Neural crest cell (in vitro differentiated cells): ENCODE data around the gene SNCB. TPM values are rescaled to one million over a fixed set of nuclear protein-coding genes. Genes with fewer than 3 reads are reported as not detected.

ENCODE experiments used
- DNase-seq: peaks from one replicate; pipeline ENCODE4 v3.0.0; 2021; ENCODE audit warnings: low read depth, mixed read lengths, low spot score
- H3K27ac Mint-ChIP-seq: one replicate; pipeline ENCODE4 v1.8.0; 2021; ENCODE audit warnings: mild to moderate bottlenecking, mixed read lengths; ENCODE audit not compliant: unreplicated experiment
- H3K27me3 Mint-ChIP-seq: 2 replicates; pipeline ENCODE4 v1.8.0; 2021; ENCODE audit warnings: low read depth, mild to moderate bottlenecking, mixed read lengths
- H3K36me3 Mint-ChIP-seq: 2 replicates; pipeline ENCODE4 v1.8.0; 2021; ENCODE audit warnings: low read depth, mild to moderate bottlenecking, mixed read lengths
- H3K4me1 Mint-ChIP-seq: 2 replicates; pipeline ENCODE4 v1.8.0; 2021; ENCODE audit warnings: mixed read lengths
- H3K4me3 Mint-ChIP-seq: one replicate; pipeline ENCODE4 v1.8.0; 2021; ENCODE audit warnings: mild to moderate bottlenecking, mixed read lengths
- H3K9me3 Mint-ChIP-seq: 2 replicates; pipeline ENCODE4 v1.8.0; 2021; ENCODE audit warnings: mixed read lengths
- total RNA-seq: library from RNA; stranded (reverse); gene quantifications from 2 replicates; pipeline ENCODE4 v1.2.1, GENCODE V29; 2021
- TF ChIP-seq, protein P1 (sequence below): fragments of 200-600 bp; sonication (generic); conservative IDR thresholded peaks from 2 replicates; pipeline ENCODE4 v1.5.0; 2021; ENCODE audit warnings: antibody characterized with exemption, mild to moderate bottlenecking

The SNCB gene
- total RNA-seq, 1 donor from 2014 or later, result 0.40 TPM

DNA sequence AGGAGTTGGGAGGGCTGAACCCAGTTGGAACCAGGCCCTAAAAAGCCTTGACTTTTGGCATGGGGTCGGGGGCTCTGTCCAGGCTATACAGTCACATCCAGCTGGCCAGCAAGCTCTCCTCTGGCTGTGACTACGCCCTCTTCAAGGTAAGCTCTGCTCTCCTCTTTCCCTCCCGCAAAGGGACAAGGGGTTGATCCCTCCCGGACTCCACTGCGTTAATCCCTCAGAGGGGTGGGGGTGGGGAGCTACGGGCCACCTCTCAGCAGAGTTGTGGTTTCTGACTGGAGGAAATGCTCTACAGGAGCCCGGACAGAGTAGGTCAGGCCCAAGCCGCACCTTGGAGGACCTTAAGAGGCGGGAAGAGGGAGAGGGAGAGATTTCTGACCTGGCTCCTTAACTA is 14.0 kb upstream of the SNCB start:
- H3K36me3 Mint-ChIP-seq, result no peaks in the 10 kb centered on the region
- no peak overlapping the region for H3K4me3 Mint-ChIP-seq
- peaks cover 17% of the 10 kb centered on the region for H3K4me1 Mint-ChIP-seq

DNA sequence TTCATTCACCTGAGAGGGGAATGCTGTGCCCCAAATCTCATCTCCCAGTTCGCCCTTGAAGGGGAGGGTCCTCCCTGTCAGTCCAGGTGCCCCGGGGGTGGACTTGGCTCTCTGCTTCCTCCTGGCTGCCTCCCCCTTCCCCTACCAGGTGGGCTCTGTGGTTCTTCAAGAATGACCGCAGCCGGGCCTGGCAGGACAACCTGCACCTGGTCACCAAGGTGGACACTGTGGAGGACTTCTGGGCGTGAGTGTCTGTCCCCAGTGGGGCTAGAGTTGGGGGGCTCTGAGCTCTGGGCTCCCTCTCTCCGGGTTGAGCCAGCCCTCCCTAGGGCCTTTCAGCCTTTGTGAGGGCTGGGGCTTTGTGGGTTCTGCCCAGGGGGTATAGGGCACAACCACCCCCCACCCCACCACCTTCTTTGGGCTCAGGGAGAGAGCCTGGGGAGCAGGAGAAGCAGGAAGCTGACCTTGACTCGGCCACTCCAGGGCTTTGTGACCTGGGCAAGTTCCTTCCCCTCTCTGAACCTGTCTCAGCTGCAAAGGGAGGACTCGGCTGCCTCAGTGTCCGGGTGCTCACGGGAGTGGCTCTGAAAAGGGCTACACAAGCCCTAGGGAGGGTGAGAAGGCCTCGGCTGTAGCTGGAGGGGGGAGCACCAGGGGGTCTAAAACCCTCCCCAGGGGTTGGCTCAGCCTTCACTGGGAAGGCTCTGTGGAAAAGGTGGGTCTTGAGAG is 13.3 kb upstream of the SNCB start:
- H3K27me3 Mint-ChIP-seq, result peaks cover 3% of the 10 kb centered on the region
- H3K4me3 Mint-ChIP-seq, result no peak overlapping the region
- H3K9me3 Mint-ChIP-seq, result no peaks in the 10 kb centered on the region
- DNase-seq, result no peak
- peaks cover 12% of the 10 kb centered on the region for H3K4me1 Mint-ChIP-seq
- TF ChIP-seq, protein P1, sequence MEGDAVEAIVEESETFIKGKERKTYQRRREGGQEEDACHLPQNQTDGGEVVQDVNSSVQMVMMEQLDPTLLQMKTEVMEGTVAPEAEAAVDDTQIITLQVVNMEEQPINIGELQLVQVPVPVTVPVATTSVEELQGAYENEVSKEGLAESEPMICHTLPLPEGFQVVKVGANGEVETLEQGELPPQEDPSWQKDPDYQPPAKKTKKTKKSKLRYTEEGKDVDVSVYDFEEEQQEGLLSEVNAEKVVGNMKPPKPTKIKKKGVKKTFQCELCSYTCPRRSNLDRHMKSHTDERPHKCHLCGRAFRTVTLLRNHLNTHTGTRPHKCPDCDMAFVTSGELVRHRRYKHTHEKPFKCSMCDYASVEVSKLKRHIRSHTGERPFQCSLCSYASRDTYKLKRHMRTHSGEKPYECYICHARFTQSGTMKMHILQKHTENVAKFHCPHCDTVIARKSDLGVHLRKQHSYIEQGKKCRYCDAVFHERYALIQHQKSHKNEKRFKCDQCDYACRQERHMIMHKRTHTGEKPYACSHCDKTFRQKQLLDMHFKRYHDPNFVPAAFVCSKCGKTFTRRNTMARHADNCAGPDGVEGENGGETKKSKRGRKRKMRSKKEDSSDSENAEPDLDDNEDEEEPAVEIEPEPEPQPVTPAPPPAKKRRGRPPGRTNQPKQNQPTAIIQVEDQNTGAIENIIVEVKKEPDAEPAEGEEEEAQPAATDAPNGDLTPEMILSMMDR, result no peak
- no peak overlapping the region for H3K27ac Mint-ChIP-seq
- no peaks in the 10 kb centered on the region for H3K36me3 Mint-ChIP-seq

More for the DNA sequence above, 14.0 kb upstream of the SNCB start:
- H3K27me3 Mint-ChIP-seq, result no peaks in the 10 kb centered on the region
- no peaks in the 10 kb centered on the region for H3K9me3 Mint-ChIP-seq
- TF ChIP-seq, protein P1, result no peak
- H3K27ac Mint-ChIP-seq, result no peak overlapping the region
- DNase-seq, result no peak

DNA sequence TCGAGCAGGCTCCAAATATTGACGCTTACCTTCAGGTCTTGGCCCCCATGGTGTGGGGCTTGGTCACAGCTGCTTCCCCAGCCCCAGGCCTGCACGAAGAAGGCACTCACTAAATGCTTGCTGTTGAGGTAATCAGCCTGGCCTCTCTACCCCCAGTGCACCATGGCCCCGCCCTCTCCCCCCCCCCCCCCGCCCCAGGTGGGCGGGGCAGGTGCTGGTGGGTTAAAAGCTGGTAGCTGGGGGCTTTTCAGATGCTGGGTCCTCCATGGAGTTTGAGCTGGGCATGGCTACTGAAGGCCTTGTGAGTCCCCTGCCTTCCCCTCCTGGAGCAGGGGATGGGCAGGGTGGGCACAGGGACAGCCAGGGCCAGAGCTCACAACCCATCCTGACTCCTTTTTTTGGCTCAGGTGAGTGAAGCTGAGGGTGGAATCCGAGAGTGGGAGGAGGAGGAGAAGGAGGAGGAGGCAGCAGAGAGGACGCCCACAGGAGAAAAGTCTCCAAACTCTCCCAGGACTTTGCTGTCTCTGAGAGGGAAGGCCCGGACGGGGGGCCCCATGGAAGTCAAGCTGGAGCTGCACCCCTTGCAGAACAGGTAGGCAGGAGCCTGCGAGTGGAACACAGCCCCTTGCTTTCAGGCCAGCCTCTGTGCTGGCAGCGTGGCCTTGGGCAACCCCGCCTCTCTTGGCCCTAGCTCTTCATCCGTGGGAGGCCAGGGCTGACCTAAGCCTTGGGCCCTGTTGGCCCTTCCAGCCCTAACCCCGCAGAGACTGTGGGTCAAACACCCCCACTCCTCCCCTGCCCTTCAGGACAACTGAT is 12.5 kb upstream of the SNCB start:
- no peak for DNase-seq
- Mint-ChIP-seq H3K27ac (no peak overlapping the region), H3K4me3 (no peak overlapping the region), H3K27me3 (peaks cover 9% of the 10 kb centered on the region), H3K9me3 (no peaks in the 10 kb centered on the region), H3K4me1 (peaks cover 6% of the 10 kb centered on the region), H3K36me3 (no peaks in the 10 kb centered on the region)
- TF ChIP-seq, protein P1, result no peak

DNA sequence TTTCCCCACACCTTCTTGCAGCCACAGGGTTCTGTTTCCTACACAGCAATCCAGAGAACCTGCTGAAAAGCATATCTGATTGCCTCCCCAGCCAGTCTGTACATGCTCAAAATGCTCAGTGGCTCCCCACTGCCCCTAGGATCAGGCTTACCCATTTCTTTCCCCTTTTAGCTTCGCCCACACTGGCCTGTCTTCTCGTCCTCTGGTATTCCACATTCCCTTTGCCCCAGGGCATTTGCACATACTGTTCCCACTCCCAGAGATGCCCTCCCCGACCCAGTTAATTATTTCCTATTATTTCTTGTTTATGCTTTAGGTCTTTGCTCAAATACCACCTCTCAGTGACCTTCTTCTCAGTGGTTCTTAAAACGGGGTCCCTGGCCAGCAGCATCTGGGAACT is 10.3 kb upstream of the SNCB start:
- Mint-ChIP-seq H3K27ac (no peak overlapping the region), H3K36me3 (no peaks in the 10 kb centered on the region), H3K4me3 (no peak overlapping the region), H3K27me3 (peaks cover 31% of the 10 kb centered on the region), H3K4me1 (no peaks in the 10 kb centered on the region), H3K9me3 (no peaks in the 10 kb centered on the region)
- no peak for DNase-seq
- TF ChIP-seq, protein P1, result no peak

DNA sequence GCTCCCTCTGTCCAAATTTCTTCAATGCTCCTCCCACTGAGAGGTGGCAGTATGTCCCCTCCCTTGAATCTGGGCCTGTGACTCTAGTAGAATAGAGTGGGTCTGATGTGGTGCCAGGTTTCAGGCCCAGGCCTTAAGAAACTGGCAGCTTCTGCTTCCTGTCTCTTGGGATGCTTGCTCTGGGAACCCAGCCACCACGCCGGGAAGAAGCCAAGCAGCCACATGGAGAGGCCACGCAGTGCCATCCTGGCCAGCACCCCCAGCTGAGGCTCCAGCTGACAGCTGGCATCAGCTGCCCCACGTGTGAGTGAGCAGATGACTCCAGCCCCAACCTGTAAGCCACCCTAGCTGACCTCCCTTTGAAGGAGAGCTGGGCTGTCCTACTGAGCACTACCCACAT is 9.6 kb upstream of the SNCB start:
- TF ChIP-seq, protein P1, result no peak
- H3K9me3 Mint-ChIP-seq, result peaks cover 2% of the 10 kb centered on the region
- H3K4me3 Mint-ChIP-seq, result no peak overlapping the region
- no peaks in the 10 kb centered on the region for H3K36me3 Mint-ChIP-seq
- H3K27me3 Mint-ChIP-seq, result peaks cover 37% of the 10 kb centered on the region
- no peaks in the 10 kb centered on the region for H3K4me1 Mint-ChIP-seq
- H3K27ac Mint-ChIP-seq, result no peak overlapping the region
- DNase-seq, result no peak
